Measurements from ENCODE around the gene PEX5L. TPM values are rescaled to one million over a fixed set of nuclear protein-coding genes. Genes with fewer than 3 reads are reported as not detected.
"Not testable (repeated sequence)": the region's sequence is repeated elsewhere in the genome, so short reads cannot be mapped to it uniquely, and the experiment has no call there.

PEX5L gene
- total RNA-seq, 4 donors from 2014 or later: 29.1 to 36.5 (median 32.3) TPM

GRCh38 chr3:180063783-180064182, 27.0 kb upstream of the PEX5L start:
- TF ChIP-seq POLR2A (IDR thresholded peaks at IDR 0.05): no peak
- TF ChIP-seq CTCF (IDR thresholded peaks at IDR 0.05): no peak
- TF ChIP-seq EP300 (IDR thresholded peaks at IDR 0.05): no peak
- WGBS, 2 donors: 26 to 35% methylated on average over 1 of the region's 1 CpG
- Histone ChIP-seq H3K9me3 (no peaks in the 10 kb centered on the region), H3K4me3 (no peak overlapping the region), H3K4me1 (no peaks in the 10 kb centered on the region), H3K36me3 (no peaks in the 10 kb centered on the region), H3K27ac (no peak overlapping the region), H3K27me3 (no peaks in the 10 kb centered on the region)
- no peak for DNase-seq (ENCODE audit: low spot score in 2 of 2)

- Histone ChIP-seq H3K27ac (no peak overlapping the region), H3K36me3 (no peaks in the 10 kb centered on the region), H3K4me1 (no peaks in the 10 kb centered on the region), H3K27me3 (no peaks in the 10 kb centered on the region), H3K9me3 (no peaks in the 10 kb centered on the region), H3K4me3 (no peak overlapping the region)
- peak in 1 of 2 donors; percentile 5 for DNase-seq (ENCODE audit: low spot score in 2 of 2)
- TF ChIP-seq POLR2A (IDR thresholded peaks at IDR 0.05): no peak
- no peak for TF ChIP-seq CTCF (IDR thresholded peaks at IDR 0.05)
- no peak for TF ChIP-seq EP300 (IDR thresholded peaks at IDR 0.05)
- 36 to 38% methylated on average over 1 of the region's 1 CpG for WGBS, 2 donors
These were observed 26.0 kb upstream of the PEX5L start for GRCh38 chr3:180062771-180063170.

DNA sequence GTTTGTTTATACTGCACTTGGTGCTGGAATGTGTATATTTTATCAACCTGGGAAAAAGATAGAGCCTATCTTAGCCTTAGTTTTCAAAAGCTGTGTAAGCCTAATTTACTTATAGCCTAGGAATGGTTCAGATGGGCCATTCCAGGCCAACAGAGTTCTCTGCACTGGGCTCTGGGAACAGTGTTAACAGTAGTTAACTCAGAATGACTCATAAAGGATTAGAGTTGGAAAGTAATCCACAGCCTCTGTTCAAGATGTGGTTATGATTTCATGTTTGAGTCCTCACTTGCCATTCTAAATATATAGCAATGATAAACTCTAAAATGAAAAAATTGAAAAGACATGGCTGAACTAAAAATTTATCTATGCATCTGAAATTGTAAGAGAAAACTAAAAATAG, 22.6 kb upstream of the PEX5L start:
- no peaks in the 10 kb centered on the region for H3K27me3 ChIP-seq
- no peaks in the 10 kb centered on the region for H3K9me3 ChIP-seq
- no peak overlapping the region for H3K27ac ChIP-seq
- no peak for DNase-seq (ENCODE audit: low spot score in 2 of 2)
- no peaks in the 10 kb centered on the region for H3K4me1 ChIP-seq
- TF ChIP-seq POLR2A (IDR thresholded peaks at IDR 0.05) (no peak), CTCF (IDR thresholded peaks at IDR 0.05) (no peak), EP300 (IDR thresholded peaks at IDR 0.05) (no peak)
- H3K36me3 ChIP-seq: no peaks in the 10 kb centered on the region
- no peak overlapping the region for H3K4me3 ChIP-seq

- DNase-seq (ENCODE audit: low spot score in 2 of 2): no peak
- Histone ChIP-seq H3K9me3 (no peaks in the 10 kb centered on the region), H3K4me3 (no peak overlapping the region), H3K27me3 (no peaks in the 10 kb centered on the region), H3K4me1 (no peaks in the 10 kb centered on the region), H3K27ac (no peak overlapping the region), H3K36me3 (no peaks in the 10 kb centered on the region)
- TF ChIP-seq POLR2A (IDR thresholded peaks at IDR 0.05) (no peak), EP300 (IDR thresholded peaks at IDR 0.05) (no peak), CTCF (IDR thresholded peaks at IDR 0.05) (no peak)
These were observed 21.5 kb upstream of the PEX5L start for GRCh38 chr3:180058238-180058637.

DNA sequence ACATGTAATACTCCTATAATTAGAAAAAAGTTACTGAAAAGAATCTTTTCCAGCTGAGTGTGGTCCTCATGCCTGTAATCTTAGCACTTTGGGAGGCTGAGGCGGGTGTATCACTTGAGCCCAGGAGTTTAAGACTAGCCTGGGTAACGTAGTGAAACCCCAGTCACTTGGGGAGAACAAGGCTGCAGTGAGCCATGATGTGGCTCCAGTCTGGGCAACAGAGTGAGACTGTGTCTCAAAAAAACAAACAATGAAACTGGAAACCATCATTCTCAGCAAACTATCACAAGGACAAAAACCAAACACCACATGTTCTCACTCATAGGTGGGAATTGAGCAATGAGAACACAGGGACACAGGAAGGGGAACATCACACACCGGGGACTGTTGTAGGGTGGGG, 18.9 kb upstream of the PEX5L start:
- WGBS, 2 donors: 76 to 83% methylated on average over 3 of the region's 3 CpGs
- H3K4me1 ChIP-seq; H3K9me3 ChIP-seq; H3K36me3 ChIP-seq; DNase-seq (ENCODE audit: low spot score in 2 of 2); H3K4me3 ChIP-seq; H3K27me3 ChIP-seq; H3K27ac ChIP-seq: not testable (repeated sequence)

DNA sequence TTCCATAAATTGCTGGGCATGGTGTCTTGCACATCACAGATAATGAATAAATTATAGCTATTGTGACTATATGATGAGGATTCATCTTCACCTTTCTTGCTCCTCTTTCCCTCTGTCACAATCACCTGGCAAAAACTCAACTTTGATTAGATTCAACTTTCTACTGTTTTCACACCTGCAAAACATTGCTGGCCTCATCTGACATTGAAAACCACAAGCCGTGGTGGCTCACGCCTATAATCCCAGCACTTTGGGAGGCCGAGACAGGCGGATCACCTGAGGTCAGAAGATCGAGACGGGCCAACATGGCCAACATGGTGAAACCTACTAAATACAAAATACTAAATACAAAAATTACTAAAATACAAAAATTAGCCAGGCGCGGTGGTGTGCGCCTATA, 12.7 kb upstream of the PEX5L start:
- no peak overlapping the region for H3K4me3 ChIP-seq
- H3K9me3 ChIP-seq: no peaks in the 10 kb centered on the region
- TF ChIP-seq EP300 (IDR thresholded peaks at IDR 0.05) (no peak), CTCF (IDR thresholded peaks at IDR 0.05) (no peak), POLR2A (IDR thresholded peaks at IDR 0.05) (no peak)
- no peak overlapping the region for H3K27ac ChIP-seq
- no peak for DNase-seq (ENCODE audit: low spot score in 2 of 2)
- no peaks in the 10 kb centered on the region for H3K36me3 ChIP-seq
- WGBS, 2 donors: 86 to 89% methylated on average over 9 of the region's 9 CpGs
- H3K4me1 ChIP-seq: no peaks in the 10 kb centered on the region
- H3K27me3 ChIP-seq: no peaks in the 10 kb centered on the region

Data from tibial nerve (tissue), 4 donors.